Colon (tissue), 2 donors: Measurements from ENCODE around the gene RAI1.

ENCODE experiments used
- FAIRE-seq: peaks from 2 replicates; lab custom pipeline; 2012; peaks lifted over from hg19 to GRCh38; lab: Jason Lieb, UNC
- donor health status: control.
- donor health status: control.

Gene RAI1

GRCh38 chr17:17833658-17834357, 152.6 kb downstream of the RAI1 start:
- FAIRE-seq = no peak

DNA sequence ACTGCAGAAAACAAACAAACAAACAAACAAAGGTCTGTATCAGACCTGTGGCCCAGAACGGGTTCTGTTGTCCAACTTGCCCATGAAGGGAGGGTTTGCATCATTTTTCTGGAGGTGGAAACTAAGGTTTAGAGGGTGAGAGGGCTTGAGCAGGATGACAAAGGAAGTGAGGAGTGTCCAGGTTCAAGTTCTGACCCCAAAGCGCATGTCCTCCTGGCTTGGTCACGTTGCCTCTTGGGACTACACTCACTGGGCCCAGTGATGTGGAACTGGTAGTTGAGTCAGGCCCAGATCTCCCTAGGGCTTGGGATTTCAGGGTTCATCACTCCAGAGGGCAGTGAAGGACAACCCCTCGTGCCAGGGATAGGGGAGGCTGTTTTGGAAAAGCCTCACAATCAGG, 153.7 kb downstream of the RAI1 start:
- FAIRE-seq = no peak

DNA sequence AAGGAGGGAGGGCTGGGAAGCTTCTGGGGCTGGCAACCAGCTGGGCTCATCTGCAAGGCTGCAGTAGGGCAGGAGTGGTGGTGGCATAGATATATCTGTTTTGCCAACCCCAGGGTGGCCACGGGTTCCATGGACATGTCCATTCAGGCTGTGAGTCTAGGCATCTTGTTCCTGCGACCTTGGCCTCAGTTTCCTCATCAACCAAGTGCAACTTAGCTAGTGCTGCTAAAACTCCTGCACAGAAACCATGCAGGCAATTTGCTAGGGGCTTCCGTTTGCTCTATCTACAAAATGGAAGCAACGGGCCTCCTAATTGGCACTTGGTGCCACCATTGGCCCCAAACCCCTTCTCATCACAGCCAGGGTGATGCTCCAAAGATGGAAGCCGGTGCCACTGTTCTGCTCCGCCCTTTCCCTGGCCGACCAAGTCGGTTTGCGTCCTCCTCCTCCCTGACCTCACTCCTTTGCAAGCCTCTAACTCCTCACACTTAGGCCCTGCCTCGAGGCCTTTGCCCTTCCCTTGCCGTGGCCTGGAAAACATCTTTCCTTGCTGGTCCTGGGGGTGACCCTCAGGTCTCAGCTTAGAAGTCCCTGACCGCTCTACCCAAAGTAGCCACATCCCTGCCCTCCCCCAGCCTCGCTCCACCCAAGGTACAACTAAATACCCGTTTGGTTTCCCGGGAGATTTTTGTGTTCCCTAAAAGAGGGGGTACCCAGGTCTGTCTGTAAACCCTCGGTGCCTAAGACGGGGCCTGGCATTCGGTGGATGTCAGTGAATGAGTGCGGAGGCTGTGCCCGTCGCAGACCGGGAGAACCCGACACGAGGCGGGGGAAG, 154.4 kb downstream of the RAI1 start:
- no peak for FAIRE-seq

GRCh38 chr17:17836250-17836817, 155.1 kb downstream of the RAI1 start:
- no peak for FAIRE-seq

DNA sequence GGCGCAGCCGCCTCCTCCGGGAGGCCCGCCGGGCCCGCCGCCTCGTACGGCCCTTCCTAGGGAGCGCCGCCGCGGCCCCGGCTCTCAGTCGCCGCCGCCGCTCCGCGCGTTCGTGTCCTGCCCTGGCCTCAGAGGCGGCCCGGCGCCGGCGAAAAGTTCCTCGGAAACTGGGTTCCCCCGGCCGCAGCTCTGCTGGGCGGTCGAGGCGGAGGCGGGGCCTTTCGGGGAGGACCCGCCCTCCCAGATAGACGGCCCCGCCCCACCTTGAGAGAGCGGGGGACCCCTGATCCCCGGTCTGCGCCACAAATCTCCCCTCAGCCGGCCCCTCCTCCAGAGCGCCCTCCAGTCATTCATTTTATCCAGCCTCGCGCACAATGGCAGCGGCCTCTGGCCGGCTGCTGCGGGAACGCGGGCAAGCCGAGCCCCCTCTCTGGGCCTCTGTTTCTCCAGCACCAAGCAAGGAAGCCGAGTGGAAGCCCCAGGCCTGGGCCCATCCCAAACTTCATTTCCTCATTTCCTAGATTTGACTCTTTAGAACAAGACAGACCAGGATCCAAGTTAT, 155.6 kb downstream of the RAI1 start, which contains the start of gene SREBF1:
SREBF1 (minus strand) TSS at position 169 of the 562 bp plus-strand sequence. CDS start 169 bp downstream, outside the sequence.
- FAIRE-seq = no peak

DNA sequence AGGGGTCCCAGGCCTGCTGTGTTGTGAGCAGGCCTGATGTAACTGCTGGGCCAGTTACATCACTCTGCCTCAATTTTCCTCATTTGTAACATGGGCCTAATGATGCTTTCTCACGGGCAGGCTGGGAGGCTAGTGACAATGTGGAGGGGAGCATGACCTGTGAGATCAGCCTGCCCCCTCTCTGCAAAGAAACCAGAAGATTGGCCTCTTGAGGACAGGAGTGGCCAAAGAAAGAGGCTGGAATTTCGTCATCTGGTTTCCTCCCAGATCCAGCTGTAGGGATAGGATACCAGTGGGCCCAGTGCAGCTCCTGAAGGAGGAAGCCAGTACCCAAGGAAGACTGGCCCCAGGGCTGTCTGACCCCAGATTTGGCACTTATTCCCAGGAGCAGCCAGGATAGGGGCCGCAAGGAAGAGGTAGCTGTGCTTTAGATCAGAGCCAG, 156.1 kb downstream of the RAI1 start:
- FAIRE-seq = no peak

DNA sequence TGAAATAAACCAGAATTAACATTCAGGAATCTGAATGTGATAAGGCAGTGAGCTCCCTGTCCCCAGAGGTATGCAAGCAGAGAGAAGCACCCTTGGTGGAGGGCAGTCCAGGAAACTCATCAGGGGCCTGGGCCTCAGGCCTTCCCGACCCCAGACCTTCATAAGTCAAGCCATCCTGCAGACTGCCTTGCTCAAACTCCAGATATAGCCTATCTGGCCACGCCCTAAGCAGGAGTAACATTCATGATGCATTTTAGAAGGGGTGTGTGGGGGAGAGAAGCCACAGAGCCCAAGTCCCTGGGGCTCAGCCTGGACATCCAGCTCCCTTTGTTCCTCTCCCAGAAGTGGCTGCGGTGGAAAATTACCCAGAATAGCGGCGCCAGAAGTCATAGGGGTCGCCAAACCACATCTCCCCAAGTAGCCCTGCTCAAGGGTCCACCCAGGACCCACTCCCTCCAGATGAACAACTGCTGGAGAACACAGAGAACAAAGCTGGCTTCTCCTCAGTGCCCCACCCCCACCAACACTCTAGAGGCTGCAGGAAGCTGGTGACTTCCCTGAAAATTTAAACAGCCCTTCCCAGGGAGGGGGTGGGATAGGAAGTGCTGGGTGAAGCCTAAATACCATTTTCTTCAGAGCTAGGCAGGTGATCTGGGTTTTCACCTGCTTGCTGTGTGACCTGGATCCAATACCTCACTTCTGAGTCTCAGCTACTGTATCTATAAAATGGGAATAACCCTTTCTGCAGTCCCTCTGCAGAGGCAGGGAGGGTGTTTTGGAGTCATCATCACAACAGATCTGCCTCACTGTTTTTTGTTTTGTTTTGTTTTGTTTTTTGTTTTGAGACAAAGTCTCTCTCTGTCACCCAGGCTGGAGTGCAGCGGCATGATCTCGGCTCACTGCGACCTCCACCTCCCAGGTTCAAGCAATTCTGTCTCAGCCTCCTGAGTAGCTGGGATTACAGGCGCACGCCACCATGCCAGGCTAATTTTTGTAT, 157.0 kb downstream of the RAI1 start:
- FAIRE-seq = no peak

GRCh38 chr17:17839791-17840707, 158.8 kb downstream of the RAI1 start:
- no peak for FAIRE-seq

- no peak for FAIRE-seq
These were observed 159.7 kb downstream of the RAI1 start for GRCh38 chr17:17840751-17841591.

DNA sequence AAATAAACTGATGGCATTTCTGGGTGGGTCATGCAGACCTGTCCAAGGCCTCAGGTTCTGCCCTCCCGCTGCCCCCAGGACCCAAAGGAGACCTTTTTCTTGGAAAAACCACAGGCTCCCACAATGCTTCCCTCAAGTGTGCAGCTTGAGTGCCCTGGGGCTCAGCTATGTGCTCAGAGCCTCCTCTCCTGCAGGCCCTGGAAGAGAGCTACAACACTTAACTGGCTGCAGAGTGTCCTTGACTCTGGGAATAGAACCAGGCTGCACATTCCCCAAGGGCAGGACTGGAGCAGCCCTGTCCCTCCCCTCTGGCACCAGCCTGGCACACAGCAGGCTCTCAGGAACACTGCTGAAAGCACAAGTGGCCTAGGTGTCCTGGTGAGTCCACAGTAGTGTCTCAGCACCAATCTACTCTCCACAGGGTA, 160.4 kb downstream of the RAI1 start:
- no peak for FAIRE-seq

- FAIRE-seq = no peak
These were observed 161.0 kb downstream of the RAI1 start for GRCh38 chr17:17842111-17842876.

DNA sequence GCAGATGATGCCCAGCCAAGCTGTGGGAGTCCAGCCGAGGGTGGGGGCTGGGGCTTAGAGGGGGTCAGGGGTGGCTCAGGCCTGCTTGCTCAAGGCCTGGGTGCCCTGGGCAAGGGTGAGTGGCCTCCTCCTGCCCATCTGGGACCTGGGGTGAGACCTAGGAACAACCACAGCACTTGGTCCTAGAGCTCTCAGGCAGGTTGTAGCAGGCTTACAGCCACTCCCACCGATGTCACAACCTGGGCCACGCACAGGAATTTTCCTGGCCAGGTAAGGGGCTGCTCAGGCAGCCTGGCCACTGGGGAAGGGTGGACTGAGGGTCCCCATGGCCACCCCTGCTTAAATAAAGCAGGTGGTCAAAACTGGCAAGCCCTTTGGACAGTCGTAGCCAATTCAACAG, 161.8 kb downstream of the RAI1 start:
- no peak for FAIRE-seq

GRCh38 chr17:17844079-17844478, 162.8 kb downstream of the RAI1 start:
- FAIRE-seq = no peak

DNA sequence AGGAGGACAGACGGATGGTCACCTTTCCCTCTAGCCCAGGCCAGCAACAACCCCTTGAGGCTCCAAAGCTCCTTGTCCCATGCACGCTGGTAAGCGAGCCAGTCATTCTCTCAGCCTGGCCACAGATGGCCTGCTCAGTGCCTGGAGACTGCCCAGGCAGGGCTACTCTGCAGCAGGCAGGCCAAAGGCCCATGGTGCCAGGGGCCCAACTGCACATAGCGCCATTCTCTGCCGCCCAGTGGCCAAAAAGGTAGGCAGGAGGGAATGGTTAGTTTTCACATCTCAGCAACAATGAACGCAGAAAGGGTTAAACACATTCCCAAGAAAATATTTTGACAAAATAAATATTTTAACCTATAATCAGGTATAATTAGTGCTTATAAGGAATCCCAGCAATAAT, 163.2 kb downstream of the RAI1 start:
- FAIRE-seq = no peak

DNA sequence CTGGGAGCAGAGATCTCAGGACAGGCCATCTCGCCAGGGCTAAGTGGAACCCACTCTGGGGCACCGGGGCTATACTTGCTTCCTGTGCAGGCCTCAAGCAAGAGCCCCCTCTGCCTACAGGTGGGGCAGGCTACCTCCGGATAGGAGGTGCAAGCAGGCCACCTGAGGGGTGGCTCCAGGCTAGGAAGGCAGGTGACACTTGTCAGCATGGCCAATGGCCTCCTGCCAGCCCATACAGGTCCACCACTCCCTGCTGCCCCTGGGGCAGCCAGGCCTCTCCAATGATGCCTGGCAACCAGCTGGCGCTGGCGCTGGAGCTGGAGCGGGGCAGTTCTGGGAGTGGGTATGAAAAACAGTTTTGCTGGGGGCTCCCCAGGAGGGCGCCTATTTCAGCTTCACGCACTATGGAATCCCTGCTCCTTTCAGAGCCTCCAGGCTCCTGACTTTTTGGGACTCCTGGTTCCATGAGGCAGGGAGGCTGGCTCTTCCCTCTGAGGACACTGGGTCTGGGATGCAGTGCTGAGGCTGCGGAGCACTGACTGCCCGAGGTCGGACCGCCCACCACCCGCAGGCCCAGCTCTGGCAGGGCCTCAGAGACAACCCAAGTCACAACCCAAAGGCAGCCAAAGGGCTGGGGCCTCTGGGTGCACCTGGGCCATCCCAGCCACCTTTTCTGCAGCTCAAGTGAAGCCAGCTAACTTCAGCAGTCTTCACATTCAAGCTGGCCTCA, 164.0 kb downstream of the RAI1 start:
- FAIRE-seq = no peak

GRCh38 chr17:17846003-17846402, 164.7 kb downstream of the RAI1 start:
- FAIRE-seq = no peak

DNA sequence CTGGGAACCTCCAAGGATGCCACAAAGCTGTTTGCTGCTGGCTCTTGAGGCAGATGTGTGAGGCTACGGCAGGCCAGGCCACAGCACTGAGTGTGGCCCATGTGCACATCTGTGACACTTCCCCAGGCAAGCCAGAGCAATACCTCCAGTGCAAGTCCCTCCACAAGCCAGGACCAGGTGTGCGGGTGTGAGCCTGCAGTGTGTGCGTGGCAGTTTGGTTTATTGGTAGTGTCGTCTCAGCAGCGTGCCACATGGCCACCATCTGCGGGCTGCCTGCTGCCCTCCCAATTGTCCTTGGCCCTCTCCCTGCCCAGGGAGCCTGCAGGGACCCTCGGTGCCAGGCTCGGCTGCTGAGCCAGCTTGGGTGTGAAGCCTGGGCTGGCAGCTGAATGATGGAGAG, 165.4 kb downstream of the RAI1 start:
- FAIRE-seq = no peak

DNA sequence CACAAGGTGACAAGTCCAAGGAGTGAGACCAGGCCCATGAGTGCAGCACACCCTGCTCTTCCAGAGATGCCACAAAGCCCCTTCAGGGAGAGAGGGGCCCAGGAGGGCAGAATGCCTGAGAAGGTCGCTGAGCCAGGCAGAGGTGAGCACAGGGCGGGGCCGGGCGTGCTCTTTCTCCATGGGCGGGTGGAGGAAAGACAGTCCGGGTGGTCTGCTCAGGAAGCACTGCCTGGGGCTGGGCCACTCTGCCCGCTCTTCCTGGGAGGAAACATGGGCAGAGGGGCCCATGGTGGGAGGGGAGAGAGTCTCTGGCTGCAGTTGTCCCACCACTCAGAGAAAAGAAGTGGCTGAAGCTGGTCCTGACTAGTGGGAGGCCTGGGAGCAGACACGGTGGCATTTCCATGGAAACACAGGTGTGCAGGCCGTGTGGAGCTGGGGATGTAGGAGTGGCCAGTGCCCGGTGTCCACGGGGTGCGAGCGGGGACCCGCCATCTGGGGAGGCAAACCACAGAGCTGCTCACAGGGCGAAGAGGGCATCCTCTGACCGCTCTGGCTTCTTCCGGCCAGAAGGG, 165.9 kb downstream of the RAI1 start:
- FAIRE-seq = no peak
